IPS DF 6.9 (cell line): Measurements from ENCODE around the gene PNMA3.
"Not testable (repeated sequence)": the region's sequence is repeated elsewhere in the genome, so short reads cannot be mapped to it uniquely, and the experiment has no call there.

Source experiments
- DNase-seq: peaks from one replicate; pipeline ENCODE4 v3.0.0-alpha.2; 2013; ENCODE audit warnings: low read depth, low spot score
- H3K27ac ChIP-seq: one replicate; pipeline ENCODE4 v1.5.1; 2013; ENCODE audit warnings: low read length, control low read depth
- H3K27me3 ChIP-seq: 2 replicates; pipeline ENCODE4 v1.6.1; 2013; ENCODE audit warnings: mild to moderate bottlenecking, low read length; ENCODE audit not compliant: control insufficient read depth, insufficient read depth
- H3K36me3 ChIP-seq: 2 replicates; pipeline ENCODE4 v1.6.1; 2013; ENCODE audit warnings: low read length; ENCODE audit not compliant: control insufficient read depth, insufficient read depth
- H3K4me1 ChIP-seq: 2 replicates; pipeline ENCODE4 v1.6.1; 2013; ENCODE audit warnings: low read length; ENCODE audit not compliant: control insufficient read depth, insufficient read depth
- H3K4me3 ChIP-seq: 2 replicates; pipeline ENCODE4 v1.5.1; 2013; ENCODE audit warnings: mild to moderate bottlenecking, low read length
- H3K9me3 ChIP-seq: 2 replicates; pipeline ENCODE4 v1.6.1; 2013; ENCODE audit warnings: low read length, inconsistent platforms; ENCODE audit not compliant: control insufficient read depth, insufficient read depth
- WGBS: extraction: QIAGEN DNeasy Blood & Tissue Kit; methylation state at CpG from one replicate; pipeline ENCODE4 v1.1.7; 2013; ENCODE audit warnings: mixed read lengths, missing lambda C conversion rate; ENCODE audit not compliant: insufficient read length, insufficient coverage; 5-methylcytosine and 5-hydroxymethylcytosine counted together

PNMA3 gene, protein sequence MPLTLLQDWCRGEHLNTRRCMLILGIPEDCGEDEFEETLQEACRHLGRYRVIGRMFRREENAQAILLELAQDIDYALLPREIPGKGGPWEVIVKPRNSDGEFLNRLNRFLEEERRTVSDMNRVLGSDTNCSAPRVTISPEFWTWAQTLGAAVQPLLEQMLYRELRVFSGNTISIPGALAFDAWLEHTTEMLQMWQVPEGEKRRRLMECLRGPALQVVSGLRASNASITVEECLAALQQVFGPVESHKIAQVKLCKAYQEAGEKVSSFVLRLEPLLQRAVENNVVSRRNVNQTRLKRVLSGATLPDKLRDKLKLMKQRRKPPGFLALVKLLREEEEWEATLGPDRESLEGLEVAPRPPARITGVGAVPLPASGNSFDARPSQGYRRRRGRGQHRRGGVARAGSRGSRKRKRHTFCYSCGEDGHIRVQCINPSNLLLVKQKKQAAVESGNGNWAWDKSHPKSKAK

DNA sequence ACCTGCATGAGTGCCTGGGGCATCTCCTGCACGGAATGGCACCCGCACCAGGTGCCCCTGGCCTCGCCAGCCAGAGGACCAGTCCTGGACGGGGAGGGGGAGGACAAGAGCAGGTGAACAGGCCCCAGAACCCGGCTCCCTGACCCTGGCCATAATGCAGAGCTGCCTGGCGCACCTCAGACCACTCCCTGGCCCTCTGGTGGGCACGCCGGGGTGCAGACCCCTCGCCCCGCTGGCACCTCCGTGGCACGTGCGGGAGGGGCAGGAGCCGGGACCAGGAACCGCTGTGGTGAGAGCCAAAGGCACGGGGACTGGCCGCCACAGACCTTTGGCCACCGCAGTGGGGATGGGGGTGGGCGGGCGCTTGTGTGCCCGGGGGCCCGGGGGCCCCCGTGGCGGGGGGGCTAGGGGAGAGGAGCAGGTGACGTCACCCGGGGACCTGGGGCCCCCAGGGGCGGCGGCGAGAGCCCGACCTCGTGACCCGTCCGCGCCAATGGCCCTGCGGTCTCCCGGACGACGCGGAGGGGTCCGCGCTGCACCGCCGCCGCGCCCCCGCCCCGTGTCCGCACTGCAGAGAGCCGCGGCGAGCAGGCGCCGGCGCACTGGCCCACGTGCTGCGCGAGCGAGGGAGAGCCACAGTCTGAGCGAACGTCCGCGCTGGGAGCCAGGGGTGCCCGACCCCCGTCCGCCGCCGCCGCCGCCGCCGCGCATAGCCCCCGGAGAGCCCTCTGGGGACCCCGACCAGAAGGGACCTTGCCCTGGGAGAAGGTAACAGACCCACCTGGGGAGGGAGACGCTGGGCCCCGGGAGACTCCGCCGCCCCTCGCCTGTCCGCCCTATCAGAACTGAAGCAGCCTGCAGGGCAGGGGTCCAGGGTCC is at the start of gene PNMA3:
TSS of gene PNMA3 (plus strand) at position 600 of the 879 bp plus-strand sequence. CDS start 586 bp downstream, outside the sequence.
- H3K27me3 ChIP-seq, result no peaks in the 10 kb centered on the region; the same call in 1 of the 2 replicates
- peaks cover 3% of the 10 kb centered on the region; the same call in 1 of the 2 replicates for H3K4me1 ChIP-seq
- no peaks in the 10 kb centered on the region for H3K9me3 ChIP-seq
- no peaks in the 10 kb centered on the region for H3K36me3 ChIP-seq
- no peak for DNase-seq
- no CpG with 5 or more reads among the region's 80 CpGs for WGBS
- peak within 1 kb of the TSS; percentile 31; the same call in 1 of the 2 replicates for H3K4me3 ChIP-seq
- no peak within 1 kb of the TSS for H3K27ac ChIP-seq

DNA sequence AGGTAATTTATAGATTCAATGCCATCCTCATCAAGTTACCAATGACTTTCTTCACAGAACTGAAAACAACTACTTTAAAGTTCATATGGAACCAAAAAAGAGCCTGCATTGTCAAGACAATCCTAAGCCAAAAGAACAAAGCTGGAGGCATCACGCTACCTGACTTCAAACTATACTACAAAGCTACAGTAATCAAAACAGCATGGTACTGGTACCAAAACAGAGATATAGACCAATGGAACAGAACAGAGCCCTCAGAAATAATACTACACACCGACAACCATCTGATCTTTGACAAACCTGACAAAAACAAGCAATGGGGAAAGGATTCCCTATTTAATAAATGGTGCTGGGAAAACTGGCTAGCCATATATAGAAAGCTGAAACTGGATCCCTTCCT is 39.1 kb upstream of the PNMA3 start:
- H3K4me3 ChIP-seq, H3K27me3 ChIP-seq, DNase-seq, H3K4me1 ChIP-seq, H3K36me3 ChIP-seq, H3K27ac ChIP-seq, H3K9me3 ChIP-seq: not testable (repeated sequence)
- no CpG with 5 or more reads among the region's 2 CpGs for WGBS

DNA sequence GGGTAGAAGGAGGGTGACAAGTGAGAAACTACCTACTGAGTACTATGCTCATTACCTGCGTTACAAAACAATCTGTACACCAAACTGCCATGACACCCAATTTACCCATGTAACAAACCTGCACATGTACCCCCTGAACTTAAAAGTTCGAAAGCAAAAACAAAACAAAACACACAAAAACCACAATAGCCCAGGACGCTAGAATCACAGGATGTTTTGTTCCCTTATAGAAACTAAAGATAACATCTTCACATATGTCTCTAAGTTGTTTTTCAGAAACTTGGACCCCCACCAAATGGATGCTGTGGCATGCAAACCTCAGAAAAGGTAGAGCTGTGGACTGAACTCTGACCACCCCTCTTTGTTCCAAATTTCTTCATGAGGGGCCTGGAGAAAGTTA is 37.1 kb upstream of the PNMA3 start:
- Histone ChIP-seq H3K4me3 (no peak overlapping the region), H3K4me1 (no peaks in the 10 kb centered on the region), H3K36me3 (no peaks in the 10 kb centered on the region), H3K27me3 (no peaks in the 10 kb centered on the region), H3K9me3 (no peaks in the 10 kb centered on the region), H3K27ac (no peak overlapping the region)
- no CpG with 5 or more reads among the region's 3 CpGs for WGBS
- DNase-seq, result no peak

DNA sequence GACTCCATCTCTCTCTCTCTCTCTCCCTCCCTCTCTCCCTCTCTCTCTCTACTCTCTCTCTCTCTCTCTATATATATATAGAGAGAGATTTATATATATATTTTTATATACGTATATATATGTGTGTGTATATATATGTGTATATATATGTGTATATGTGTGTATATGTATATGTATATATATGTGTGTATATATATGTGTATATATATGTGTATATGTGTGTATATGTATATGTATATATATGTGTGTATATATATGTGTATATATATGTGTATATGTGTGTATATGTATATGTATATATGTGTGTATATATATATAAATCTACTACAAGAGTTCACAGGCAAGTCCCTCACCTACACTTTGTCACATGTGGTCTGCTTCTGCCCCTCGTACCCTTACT is 29.8 kb upstream of the PNMA3 start:
- 100% methylated on average over 1 of the region's 2 CpGs for WGBS
- not testable (repeated sequence) for H3K4me3 ChIP-seq, H3K36me3 ChIP-seq, H3K27me3 ChIP-seq, H3K4me1 ChIP-seq, DNase-seq, H3K9me3 ChIP-seq, H3K27ac ChIP-seq

DNA sequence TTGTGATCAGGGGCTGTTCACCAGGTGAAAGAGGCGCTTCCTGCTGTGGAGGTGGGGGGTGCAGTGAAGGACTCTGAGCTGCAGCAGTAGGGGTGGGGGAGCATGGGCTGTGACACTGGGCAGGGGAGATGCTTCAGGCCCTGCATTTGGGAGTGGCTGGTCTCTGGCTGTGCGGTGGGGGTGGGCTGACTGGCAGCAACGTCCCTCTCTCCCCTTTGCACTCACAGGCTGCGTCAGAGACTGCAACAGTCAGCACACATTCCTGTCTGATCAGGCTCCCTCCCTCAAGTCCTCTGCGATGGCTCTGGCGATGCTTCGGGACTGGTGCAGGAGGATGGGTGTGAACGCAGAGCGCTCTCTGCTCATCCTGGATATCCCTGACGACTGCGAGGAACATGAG is 27.8 kb upstream of the PNMA3 start:
- H3K4me1 ChIP-seq, result not testable (repeated sequence)
- WGBS, result no CpG with 5 or more reads among the region's 11 CpGs

DNA sequence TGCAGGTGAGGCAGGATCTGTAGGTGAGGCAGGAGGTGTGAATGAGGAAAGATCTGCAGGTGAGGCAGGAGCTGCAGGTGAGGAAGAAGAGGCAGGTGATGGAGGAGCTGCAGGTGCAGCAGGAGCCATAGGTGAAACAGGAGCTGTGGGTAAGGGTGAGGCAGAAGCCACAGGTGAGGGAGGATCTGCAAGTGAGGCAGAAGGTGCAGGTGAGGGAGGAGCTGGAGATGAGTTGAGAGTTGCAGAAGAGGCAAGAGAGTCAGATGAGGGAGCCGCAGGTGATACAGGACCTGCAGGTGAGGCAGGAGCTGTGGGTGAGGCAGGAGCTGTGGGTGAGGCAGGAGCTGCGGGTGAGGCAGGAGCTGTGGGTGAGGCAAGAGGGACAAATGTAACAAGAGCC is 27.1 kb upstream of the PNMA3 start:
- no peaks in the 10 kb centered on the region for H3K9me3 ChIP-seq
- H3K4me3 ChIP-seq, result no peak overlapping the region
- no CpG with 5 or more reads among the region's 2 CpGs for WGBS
- DNase-seq, result no peak
- H3K27ac ChIP-seq, result no peak overlapping the region
- no peaks in the 10 kb centered on the region for H3K27me3 ChIP-seq
- H3K36me3 ChIP-seq, result no peaks in the 10 kb centered on the region
- H3K4me1 ChIP-seq, result no peaks in the 10 kb centered on the region

More for the DNA sequence above, 27.8 kb upstream of the PNMA3 start:
- not testable (repeated sequence) for DNase-seq, H3K9me3 ChIP-seq, H3K36me3 ChIP-seq, H3K27ac ChIP-seq, H3K27me3 ChIP-seq, H3K4me3 ChIP-seq

DNA sequence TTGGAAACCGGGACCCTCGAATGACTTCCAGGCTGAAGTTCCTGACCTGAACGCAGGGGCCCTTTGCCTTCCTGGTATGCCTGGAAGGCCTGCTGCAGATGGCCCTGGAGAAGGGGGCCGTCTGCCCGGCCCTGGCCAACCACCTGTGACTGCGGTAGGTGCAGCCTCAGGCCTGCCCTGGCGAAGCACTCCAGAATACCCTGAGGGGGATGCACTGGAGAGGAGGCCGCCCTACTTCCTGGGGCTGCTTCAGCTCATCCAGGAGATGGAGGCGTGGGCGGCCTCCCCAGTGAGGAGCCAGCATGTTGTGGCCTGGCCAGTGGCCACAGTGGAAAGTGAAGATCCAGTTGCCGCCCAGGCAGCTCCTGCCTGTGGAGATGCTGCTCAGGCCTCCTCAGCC is 26.4 kb upstream of the PNMA3 start:
- Histone ChIP-seq H3K36me3 (no peaks in the 10 kb centered on the region), H3K4me3 (no peak overlapping the region), H3K4me1 (no peaks in the 10 kb centered on the region), H3K27ac (no peak overlapping the region), H3K9me3 (no peaks in the 10 kb centered on the region), H3K27me3 (no peaks in the 10 kb centered on the region)
- no peak for DNase-seq
- no CpG with 5 or more reads among the region's 11 CpGs for WGBS

DNA sequence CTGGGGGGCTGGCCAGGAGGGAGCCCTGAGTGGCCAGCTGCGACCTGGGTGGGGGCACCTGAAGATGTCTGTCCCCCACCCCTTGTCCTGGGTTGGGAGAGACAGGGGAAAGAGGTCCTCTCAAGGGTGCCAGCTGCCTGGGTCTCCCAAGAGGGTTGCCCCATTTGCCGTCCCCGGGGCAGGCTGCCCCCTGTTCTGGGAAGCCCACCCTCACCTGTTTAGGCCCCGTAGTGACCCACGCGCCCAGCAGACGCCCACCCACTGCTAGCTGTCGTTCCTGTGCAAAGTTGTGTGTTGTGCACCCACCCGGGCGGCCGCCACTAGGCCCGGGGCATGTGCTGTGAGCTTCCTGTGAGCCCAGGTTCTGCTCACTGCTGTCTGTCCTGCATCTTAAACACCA is 25.5 kb upstream of the PNMA3 start:
- no peaks in the 10 kb centered on the region for H3K9me3 ChIP-seq
- no peaks in the 10 kb centered on the region for H3K27me3 ChIP-seq
- no peak overlapping the region for H3K27ac ChIP-seq
- no CpG with 5 or more reads among the region's 12 CpGs for WGBS
- no peak overlapping the region for H3K4me3 ChIP-seq
- DNase-seq, result no peak
- H3K4me1 ChIP-seq, result no peaks in the 10 kb centered on the region
- H3K36me3 ChIP-seq, result no peaks in the 10 kb centered on the region

DNA sequence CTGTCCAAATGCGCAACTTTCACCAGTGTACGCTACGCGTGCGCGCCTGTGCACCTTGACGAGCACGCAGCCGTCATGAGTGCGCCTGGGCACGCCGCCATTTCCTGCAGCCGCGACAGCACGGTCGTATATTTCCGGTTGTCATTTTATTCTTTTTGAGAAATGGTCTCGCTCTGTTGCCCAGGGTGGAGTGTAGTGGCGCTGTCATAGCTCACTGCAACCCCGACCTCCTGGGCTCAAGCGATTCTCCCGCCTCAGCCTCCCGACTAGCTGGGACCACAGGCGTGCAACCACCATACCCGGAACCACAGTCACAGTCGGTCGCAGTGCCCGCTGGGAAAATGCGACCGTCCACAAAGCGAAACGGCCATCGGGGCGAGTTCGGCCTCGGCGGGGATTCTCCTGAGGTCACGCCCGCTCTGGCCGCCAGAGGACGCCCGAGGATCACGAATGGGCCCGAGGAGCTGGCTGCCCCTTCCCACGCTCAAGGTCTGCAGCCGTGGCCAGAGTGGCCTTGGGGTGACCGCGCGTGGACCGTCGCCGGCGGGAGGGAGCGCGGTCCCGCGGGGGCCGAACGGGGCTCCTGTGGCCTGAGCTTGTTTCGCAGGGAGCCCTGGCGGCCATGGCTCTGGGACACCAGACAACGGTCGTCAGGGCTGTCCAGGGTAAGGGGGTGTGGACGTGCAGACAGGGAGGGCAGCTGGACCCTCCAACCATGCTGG is 23.7 kb upstream of the PNMA3 start:
- Histone ChIP-seq H3K36me3 (no peaks in the 10 kb centered on the region), H3K9me3 (no peaks in the 10 kb centered on the region), H3K4me1 (no peaks in the 10 kb centered on the region), H3K27ac (no peak overlapping the region), H3K27me3 (no peaks in the 10 kb centered on the region), H3K4me3 (peak overlapping the region; percentile 11; the same call in 1 of the 2 replicates)
- DNase-seq, result no peak
- WGBS, result no CpG with 5 or more reads among the region's 64 CpGs

DNA sequence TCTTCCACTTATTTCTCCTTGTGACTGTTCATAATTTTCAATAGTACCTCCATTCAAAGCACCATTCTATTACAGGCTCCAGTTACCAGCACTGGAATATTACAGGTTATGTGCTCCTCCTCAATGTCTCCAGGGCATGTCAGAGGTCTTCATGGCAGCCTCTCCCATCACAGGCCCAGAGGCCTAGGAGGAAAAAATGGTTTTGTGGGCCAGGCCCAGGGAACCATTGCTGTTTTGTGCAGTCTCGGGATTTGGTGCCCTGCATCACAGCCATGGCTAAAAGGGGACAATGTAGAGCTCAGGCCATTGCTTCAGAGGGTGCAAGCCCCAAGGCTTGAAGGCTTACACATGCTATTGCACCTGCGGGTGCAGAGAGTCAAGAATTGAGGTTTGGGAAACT is 7.2 kb upstream of the PNMA3 start:
- H3K27ac ChIP-seq, result no peak overlapping the region
- no CpG with 5 or more reads among the region's 2 CpGs for WGBS
- H3K27me3 ChIP-seq, result no peaks in the 10 kb centered on the region
- H3K36me3 ChIP-seq, result no peaks in the 10 kb centered on the region
- H3K4me1 ChIP-seq, result no peaks in the 10 kb centered on the region
- no peaks in the 10 kb centered on the region for H3K9me3 ChIP-seq
- H3K4me3 ChIP-seq, result no peak overlapping the region
- DNase-seq, result no peak
